ENCODE measurements around the gene GPC1.

GRCh38 chr2:240405133-240405532 lies 30.3 kb upstream of the GPC1 start:
- no peak for TF ChIP-seq CTCF (IDR thresholded peaks at IDR 0.05)
- no peak for TF ChIP-seq POLR2A (IDR thresholded peaks at IDR 0.05)

Measured in Peyer's patch (tissue), 4 donors.